Thoracic aorta (tissue), 2 donors: Measurements from ENCODE around the gene LAT. TPM values are rescaled to one million over a fixed set of nuclear protein-coding genes. Genes with fewer than 3 reads are reported as not detected.

Source experiments
- ATAC-seq: fragments of 150-250 bp; one replicate; pipeline ENCODE4 v1.8.0; 2017; ENCODE audit warnings: low read depth; ENCODE audit not compliant: insufficient number of reproducible peaks, low FRiP score
- DNase-seq: peaks from one replicate; pipeline ENCODE4 v3.0.0-alpha.2; 2020; ENCODE audit warnings: low spot score
- H3K27ac ChIP-seq, 2 donors: fragments of 200-600 bp; sonication (generic); 1 replicate in 1 of 2; 2 replicates in 1 of 2; pipeline ENCODE4 v1.5.1; 2016; ENCODE audit warnings: mild to moderate bottlenecking in 2 of 2, moderate library complexity in 2 of 2
- H3K27me3 ChIP-seq: fragments of 200-600 bp; sonication (generic); replicated peaks from 2 replicates; pipeline ENCODE4 v1.6.0; 2016; ENCODE audit warnings: mild to moderate bottlenecking; ENCODE audit not compliant: insufficient read depth
- H3K36me3 ChIP-seq: fragments of 200-600 bp; sonication (generic); one replicate; pipeline ENCODE4 v1.5.1; 2016
- H3K4me1 ChIP-seq, 2 donors: fragments of 200-600 bp; sonication (generic); 1 replicate in 1 of 2; 2 replicates in 1 of 2; pipeline versions ENCODE4 v1.5.1 to v1.6.0; 2016; ENCODE audit warnings: low read depth in 2 of 2, mild to moderate bottlenecking in 1 of 2; ENCODE audit not compliant: control insufficient read depth in 1 of 2
- H3K4me3 ChIP-seq: fragments of 200-600 bp; sonication (generic); 2 replicates; pipeline ENCODE4 v1.5.1; 2016; ENCODE audit warnings: mild to moderate bottlenecking
- H3K9me3 ChIP-seq: fragments of 200-600 bp; sonication (generic); 2 replicates; pipeline ENCODE4 v1.5.1; 2016
- total RNA-seq, 2 donors: library from RNA; depleted of rRNA; stranded (reverse); fragments of >200 nt; gene quantifications; one replicate each; pipeline versions ENCODE4 v1.1.0 to v1.2.3, GENCODE V29; 2016
- TF ChIP-seq, protein P1 (sequence below): fragments of 200-600 bp; sonication (generic); IDR thresholded peaks from one replicate; pipeline ENCODE4 v1.5.1; 2019; ENCODE audit warnings: antibody characterized with exemption

The LAT gene
- total RNA-seq, 2 donors from 2014 or later: 15.3 to 28.6 TPM

DNA sequence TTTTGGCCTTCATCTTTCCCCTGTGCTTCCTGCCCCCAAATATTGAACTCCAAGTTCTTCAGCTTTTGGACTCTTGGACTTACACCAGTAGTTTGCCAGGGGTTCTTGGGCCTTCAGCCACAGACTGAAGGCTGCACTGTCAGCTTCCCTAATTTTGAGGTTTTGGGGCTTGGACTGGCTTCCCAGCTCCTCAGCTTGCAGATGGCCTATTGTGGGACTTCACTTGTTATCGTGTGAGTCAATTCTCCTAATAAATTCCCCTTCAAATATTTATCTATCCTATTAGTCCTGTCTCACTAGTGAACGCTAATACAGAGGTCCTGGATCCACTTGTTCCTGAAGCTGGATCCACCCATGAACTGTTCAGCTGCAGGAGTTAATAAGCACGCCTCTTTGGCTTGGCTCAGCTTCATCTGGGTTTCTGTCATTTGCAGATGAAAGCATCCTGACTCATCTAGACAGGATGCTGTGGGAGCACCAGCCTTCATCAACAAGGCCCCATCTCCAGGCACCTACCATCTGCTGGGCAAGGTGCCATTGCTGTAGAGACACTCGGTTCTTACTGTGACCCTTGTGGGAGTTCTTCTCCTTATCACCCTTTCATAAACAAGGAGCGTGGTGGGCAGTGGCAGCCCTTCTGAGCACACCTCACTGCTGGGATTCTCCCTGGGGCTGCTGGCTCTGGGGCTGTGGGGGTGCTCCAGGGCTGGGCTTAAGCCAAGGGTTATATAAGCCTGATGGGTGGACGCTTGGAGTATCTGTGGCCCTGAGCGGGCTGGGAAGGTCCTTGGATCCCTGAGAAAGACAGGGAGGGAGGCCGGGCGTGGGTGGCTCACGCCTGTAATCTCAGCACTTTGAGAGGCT, 23.1 kb downstream of the LAT start:
- H3K9me3 ChIP-seq: no peaks in the 10 kb centered on the region
- H3K36me3 ChIP-seq: no peaks in the 10 kb centered on the region
- no peak for DNase-seq
- no peak overlapping the region for H3K4me3 ChIP-seq
- no peaks in the 10 kb centered on the region for H3K27me3 ChIP-seq
- no peaks in the 10 kb centered on the region for H3K4me1 ChIP-seq
- TF ChIP-seq, protein P1, sequence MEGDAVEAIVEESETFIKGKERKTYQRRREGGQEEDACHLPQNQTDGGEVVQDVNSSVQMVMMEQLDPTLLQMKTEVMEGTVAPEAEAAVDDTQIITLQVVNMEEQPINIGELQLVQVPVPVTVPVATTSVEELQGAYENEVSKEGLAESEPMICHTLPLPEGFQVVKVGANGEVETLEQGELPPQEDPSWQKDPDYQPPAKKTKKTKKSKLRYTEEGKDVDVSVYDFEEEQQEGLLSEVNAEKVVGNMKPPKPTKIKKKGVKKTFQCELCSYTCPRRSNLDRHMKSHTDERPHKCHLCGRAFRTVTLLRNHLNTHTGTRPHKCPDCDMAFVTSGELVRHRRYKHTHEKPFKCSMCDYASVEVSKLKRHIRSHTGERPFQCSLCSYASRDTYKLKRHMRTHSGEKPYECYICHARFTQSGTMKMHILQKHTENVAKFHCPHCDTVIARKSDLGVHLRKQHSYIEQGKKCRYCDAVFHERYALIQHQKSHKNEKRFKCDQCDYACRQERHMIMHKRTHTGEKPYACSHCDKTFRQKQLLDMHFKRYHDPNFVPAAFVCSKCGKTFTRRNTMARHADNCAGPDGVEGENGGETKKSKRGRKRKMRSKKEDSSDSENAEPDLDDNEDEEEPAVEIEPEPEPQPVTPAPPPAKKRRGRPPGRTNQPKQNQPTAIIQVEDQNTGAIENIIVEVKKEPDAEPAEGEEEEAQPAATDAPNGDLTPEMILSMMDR: no peak
- H3K27ac ChIP-seq: no peak overlapping the region
- ATAC-seq: no peak

DNA sequence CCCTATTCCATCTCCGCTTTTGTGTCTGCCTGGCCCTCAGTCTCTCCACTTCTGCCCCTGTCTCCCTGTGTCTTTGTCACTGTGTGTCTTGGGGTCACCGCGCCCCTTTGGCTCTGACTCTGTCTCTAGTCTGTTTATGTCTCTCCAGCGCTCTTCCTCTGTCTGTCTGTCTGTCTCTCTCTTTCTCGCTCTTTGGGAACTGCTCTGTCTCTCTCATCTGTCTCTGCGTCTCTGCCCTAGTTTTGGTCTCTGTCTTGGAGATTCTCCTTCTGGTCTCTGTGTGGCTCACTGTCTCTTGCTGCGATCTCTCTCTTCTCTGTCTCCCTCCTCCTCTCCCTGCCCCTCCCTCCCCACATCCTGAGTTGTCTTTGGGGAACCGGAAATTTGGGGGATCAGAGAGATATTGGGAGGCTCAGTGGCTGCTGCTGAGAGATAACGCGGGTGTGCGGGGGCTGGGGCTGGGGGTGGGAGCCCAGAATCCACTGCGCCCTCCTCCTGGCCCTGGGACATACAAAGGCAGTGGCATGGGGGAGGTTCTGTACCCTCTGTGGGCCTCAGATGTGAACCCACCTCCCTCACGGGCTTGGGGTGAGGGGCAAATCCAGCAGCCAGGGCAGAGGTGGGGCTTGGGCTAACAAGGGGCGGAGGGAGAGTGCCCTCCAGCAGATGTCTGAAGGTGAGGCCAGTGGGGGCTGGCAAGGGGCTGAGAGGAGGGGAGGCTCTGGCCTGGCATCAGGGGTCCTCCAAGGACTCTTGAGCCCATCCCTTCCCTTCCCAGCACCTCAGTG, 24.4 kb downstream of the LAT start:
- Histone ChIP-seq H3K4me3 (no peak overlapping the region), H3K27me3 (no peaks in the 10 kb centered on the region), H3K4me1 (no peaks in the 10 kb centered on the region), H3K9me3 (no peaks in the 10 kb centered on the region), H3K36me3 (no peaks in the 10 kb centered on the region), H3K27ac (no peak overlapping the region)
- TF ChIP-seq, protein P1: no peak
- DNase-seq: no peak
- ATAC-seq: no peak

DNA sequence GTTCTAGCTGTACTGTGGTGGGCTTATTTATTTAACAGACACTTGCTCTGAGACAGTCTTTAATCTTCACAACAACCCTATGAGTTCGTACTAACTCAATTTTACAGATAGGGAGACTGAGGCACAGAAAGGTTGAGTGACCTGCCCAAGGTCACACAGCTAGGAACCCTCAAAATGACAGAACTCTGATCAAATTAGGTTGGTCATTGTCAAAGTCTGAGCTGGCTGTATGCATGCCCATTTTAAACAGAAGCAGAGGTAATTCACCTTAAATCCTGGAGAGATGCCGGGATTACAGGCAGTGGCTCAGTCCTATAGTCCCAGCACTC, 24.9 kb downstream of the LAT start:
- no peaks in the 10 kb centered on the region for H3K9me3 ChIP-seq
- ATAC-seq (no peak), DNase-seq (no peak)
- no peak overlapping the region for H3K4me3 ChIP-seq
- TF ChIP-seq, protein P1: no peak
- H3K27ac ChIP-seq: no peak overlapping the region
- no peaks in the 10 kb centered on the region for H3K4me1 ChIP-seq
- no peaks in the 10 kb centered on the region for H3K36me3 ChIP-seq
- H3K27me3 ChIP-seq: no peaks in the 10 kb centered on the region

DNA sequence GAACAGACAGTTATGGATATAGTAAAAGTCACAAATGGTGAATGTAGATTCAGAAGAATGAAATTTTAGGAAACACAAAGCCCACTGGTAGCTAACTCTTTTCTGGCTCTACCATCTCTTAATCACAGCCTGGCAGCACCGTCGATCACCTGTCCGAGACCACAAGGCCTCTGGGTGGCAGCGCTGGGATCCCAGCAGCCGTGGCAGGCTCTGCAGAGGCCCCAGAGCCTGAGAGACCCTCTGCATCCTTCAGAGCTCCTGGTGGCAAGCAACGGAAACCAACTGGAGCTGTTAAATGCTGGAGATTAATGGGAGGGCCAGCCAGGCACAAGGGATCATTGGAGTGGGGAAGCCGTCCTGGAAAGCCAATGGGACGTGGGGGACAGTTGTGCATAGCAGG, 26.3 kb downstream of the LAT start:
- Histone ChIP-seq H3K9me3 (no peaks in the 10 kb centered on the region), H3K4me1 (no peaks in the 10 kb centered on the region), H3K27me3 (no peaks in the 10 kb centered on the region), H3K4me3 (no peak overlapping the region), H3K27ac (no peak overlapping the region), H3K36me3 (no peaks in the 10 kb centered on the region)
- DNase-seq (no peak), ATAC-seq (no peak)
- TF ChIP-seq, protein P1: no peak

DNA sequence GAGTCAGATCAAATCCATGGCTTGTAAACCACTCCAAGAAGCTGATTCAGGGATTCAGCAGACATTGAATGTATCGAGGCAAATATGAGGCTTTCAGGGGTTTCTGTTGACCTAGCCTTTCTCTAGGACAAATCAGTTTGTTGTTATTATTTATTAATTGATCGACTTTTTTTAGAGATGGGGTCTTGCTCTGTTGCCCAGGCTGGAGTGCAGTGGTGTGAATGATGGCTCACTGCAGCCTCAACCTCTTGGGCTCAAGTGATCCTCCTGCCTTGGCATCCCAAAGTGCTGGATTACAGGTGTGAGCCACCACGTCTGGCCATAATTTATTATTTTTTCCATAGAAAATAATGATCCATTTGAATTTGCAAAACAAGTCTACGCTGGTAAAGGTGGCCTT, 27.0 kb downstream of the LAT start:
- Histone ChIP-seq H3K4me1 (no peaks in the 10 kb centered on the region), H3K36me3 (no peaks in the 10 kb centered on the region), H3K27ac (no peak overlapping the region), H3K4me3 (no peak overlapping the region), H3K9me3 (no peaks in the 10 kb centered on the region), H3K27me3 (no peaks in the 10 kb centered on the region)
- no peak for ATAC-seq
- no peak for DNase-seq
- TF ChIP-seq, protein P1: no peak
